ENCODE measurements around the gene TLNRD1. TPM values are rescaled to one million over a fixed set of nuclear protein-coding genes. Genes with fewer than 3 reads are reported as not detected.

The TLNRD1 gene
- total RNA-seq, 1 experiment from 2014 or later, result 19.3 TPM

- Histone ChIP-seq H4K5ac (ENCODE audit: insufficient read length, low read depth, low read length) (no peak overlapping the region), H3K56ac (ENCODE audit: insufficient read length, low read depth, low read length) (no peak overlapping the region), H3T11ph (ENCODE audit: low read length) (no peak overlapping the region), H3K27ac (ENCODE audit: insufficient read length, low read depth, low read length) (no peak overlapping the region), H3K18ac (ENCODE audit: insufficient read length, low read depth, low read length) (no peak overlapping the region), H2BK120ac (ENCODE audit: low read depth, low read length, poor library complexity, severe bottlenecking) (no peak overlapping the region), H3K79me1 (ENCODE audit: insufficient read depth, low read depth, low read length, poor library complexity, severe bottlenecking) (peaks cover 9% of the 10 kb centered on the region), H3K27me3 (ENCODE audit: insufficient read depth, low read length) (no peaks in the 10 kb centered on the region), H2BK15ac (ENCODE audit: low read depth, low read length) (no peak overlapping the region), H2BK5ac (ENCODE audit: insufficient read length, low read length) (no peak overlapping the region), H3K79me2 (ENCODE audit: insufficient read depth, low read length) (peaks cover 24% of the 10 kb centered on the region), H4K20me1 (ENCODE audit: control insufficient read depth, insufficient read depth, insufficient read length) (no peaks in the 10 kb centered on the region), H2AFZ (ENCODE audit: low read length) (no peak overlapping the region), H3K4me2 (ENCODE audit: insufficient read depth, insufficient read length, low read length) (no peak overlapping the region), H3K23ac (ENCODE audit: insufficient read length, low read depth, low read length) (no peak overlapping the region), H3K4ac (ENCODE audit: low read depth, low read length) (no peak overlapping the region), H2BK20ac (ENCODE audit: low read depth, low read length, poor library complexity, severe bottlenecking) (no peak overlapping the region), H4K8ac (replicated peaks; ENCODE audit: insufficient read length, low read depth, low read length) (no peak overlapping the region), H3K23me2 (ENCODE audit: insufficient read length, low read depth, low read length, poor library complexity, severe bottlenecking) (peaks cover 8% of the 10 kb centered on the region), H2AK5ac (ENCODE audit: insufficient read length, low read length) (no peak overlapping the region), H3K4me1 (ENCODE audit: insufficient read depth, low read length) (peaks cover 2% of the 10 kb centered on the region), H3K9ac (ENCODE audit: extremely low read depth, insufficient read length, low read length) (no peak overlapping the region), H2BK12ac (ENCODE audit: insufficient read length, low read depth, low read length) (no peak overlapping the region), H3K9me3 (ENCODE audit: control insufficient read depth, low read depth, low read length) (no peaks in the 10 kb centered on the region), H4K91ac (ENCODE audit: insufficient read length, low read depth, low read length) (no peak overlapping the region), H3K14ac (ENCODE audit: insufficient read depth, low read length) (no peak overlapping the region)
- TF ChIP-seq CTCF (conservative IDR thresholded peaks at IDR 0.05), result no peak
- no CpG with 5 or more reads among the region's 1 CpG for WGBS (ENCODE audit: extremely low coverage, insufficient read length, low lambda C conversion rate)
- H3K27ac Mint-ChIP-seq, result no peak overlapping the region
- H3K4me1 Mint-ChIP-seq, result peaks cover 31 to 35% of the 10 kb centered on the region in 2 experiments
- H3K4me3 Mint-ChIP-seq, result no peak overlapping the region; a peak in 1 of 5 replicates
- no peaks in the 10 kb centered on the region for H3K9me3 Mint-ChIP-seq
- H3K36me3 Mint-ChIP-seq (ENCODE audit: insufficient read depth in 1 of 3, low read depth in 3 of 3), result peaks cover 0 to 9% (median 2%) of the 10 kb centered on the region in 3 experiments; a peak in 5 of 7 replicates
- DNase-seq, result no peak
- H3K27me3 Mint-ChIP-seq (ENCODE audit: low read depth), result no peaks in the 10 kb centered on the region
Observed at GRCh38 chr15:80990955-80991354, 9.8 kb upstream of the TLNRD1 start.
